Erythroblast (primary cell): ENCODE results near the gene FAM107B.
"Not testable (repeated sequence)": the region's sequence is repeated elsewhere in the genome, so short reads cannot be mapped to it uniquely, and the experiment has no call there.

Experiments used
- DNase-seq, 2 experiments: peaks; one replicate each; lab custom pipeline; 2025; lab: John Stamatoyannopoulos, UW
- GATA1 ChIP-seq: IDR thresholded peaks from 2 replicates; pipeline ENCODE4 v1.6.1; 2011; ENCODE audit warnings: low read depth, mild to moderate bottlenecking, control low read depth, low read length, moderate library complexity
- POLR2A ChIP-seq: IDR thresholded peaks from 2 replicates; pipeline ENCODE4 v1.6.1; 2011; ENCODE audit warnings: mild to moderate bottlenecking, low read length

Gene FAM107B

DNA sequence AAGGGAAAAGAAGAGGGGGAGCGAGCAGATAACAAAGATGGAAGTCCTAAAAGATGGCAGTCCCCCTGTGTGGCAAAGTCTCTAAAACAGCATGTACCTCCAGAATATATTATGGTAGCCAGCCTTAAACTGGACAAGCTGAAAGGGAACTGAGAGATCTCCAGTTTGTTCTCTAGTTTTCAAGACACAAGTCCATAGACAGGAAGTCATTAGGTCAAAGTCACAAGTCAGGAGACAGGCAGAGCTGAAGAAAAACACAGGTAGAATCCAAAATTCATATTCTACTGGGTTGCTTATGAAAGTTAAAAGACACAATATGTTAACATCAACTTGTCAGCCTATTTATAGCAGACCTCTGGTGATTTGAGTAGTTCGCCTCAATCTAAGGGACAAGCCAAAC, 38.7 kb downstream of the FAM107B start:
- DNase-seq = no peak
- no peak for TF ChIP-seq GATA1
- TF ChIP-seq POLR2A = no peak

DNA sequence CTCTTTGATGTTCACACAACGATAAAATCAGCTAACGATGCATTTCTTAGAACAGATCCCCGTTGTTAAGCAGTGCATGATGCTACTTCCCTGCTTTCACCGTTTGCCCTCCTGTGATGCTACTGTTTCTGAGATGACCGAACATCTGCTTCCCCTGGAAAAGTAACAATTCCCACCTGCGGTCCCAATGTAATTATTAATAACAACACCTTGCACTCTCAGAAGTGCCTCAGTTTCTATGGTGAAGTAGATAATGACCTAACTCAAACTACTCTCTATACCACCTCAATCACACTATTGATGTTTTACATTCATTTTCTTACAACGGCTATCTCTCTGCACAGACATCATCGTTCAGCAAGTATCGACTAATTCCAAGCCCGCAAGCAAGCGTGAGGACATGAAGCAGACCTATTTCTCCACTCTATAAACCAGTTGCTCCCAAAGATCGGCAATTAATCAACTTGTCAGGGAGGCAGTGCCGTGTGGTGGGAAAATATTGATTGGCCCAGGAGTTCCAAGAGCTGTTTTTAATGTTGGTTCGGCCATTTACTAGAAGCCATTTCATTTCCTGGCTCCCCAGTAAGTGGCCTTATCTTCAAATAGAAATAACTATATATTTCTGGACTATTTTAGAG, 42.7 kb downstream of the FAM107B start:
- no peak for DNase-seq
- TF ChIP-seq POLR2A (no peak), GATA1 (no peak)

DNA sequence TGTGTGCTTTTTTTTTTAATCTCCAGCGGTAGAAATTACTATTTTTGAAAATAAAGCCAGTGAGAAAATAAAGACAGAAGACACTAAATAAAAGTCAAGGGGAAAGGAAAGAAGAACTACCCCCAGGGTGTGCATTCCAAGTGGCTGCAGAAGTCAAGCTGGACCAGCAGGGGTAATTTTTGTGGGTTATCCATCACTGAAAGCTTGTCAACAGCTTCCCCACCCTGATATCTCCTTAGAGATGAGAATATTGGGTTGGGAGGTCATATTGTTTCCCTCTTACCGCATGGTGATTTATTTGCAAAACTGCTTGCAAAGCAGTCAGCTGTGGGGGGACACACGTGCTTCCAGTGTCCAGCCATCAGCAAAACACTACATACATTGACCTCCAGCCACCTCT, 46.4 kb downstream of the FAM107B start:
- DNase-seq = no peak
- no peak for TF ChIP-seq GATA1
- TF ChIP-seq POLR2A = no peak

DNA sequence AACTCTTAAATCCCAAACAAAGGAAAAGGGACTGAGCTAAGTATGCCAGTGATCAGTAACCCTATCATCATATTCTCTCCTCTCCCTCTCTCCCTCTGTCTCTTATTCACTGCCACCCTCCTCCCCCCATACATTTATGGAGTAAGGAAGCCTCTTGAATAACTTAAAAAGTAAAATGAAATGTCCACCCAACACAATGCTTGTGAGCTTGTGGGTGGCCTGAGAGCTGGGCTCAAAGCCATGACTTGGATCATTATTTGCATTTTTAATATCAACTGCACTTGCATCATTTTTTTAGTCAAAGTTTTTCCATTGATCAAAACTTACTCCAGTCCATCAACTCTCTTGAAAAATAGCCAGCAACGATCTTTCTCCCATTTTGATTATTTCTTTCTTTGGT, 46.8 kb downstream of the FAM107B start:
- TF ChIP-seq GATA1 (no peak), POLR2A (no peak)
- DNase-seq = no peak

DNA sequence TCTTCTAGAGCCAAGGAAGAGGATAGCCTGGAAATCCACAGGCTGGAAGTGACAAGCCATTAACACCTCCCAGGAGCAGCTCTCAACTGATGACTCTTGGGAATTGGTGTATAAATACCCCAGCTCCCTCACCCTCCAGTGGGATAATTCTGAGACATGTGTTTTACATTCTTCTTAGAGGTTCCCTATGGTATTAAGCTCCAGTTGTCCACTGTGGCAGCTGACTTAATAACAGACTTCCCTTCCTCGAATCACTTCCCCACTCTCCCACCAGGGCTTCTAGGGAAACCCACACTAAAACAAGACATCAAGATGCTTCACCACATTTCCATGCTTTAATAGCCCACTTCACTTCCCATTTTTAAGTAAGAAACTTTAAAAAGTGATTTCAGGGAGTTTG, 47.2 kb downstream of the FAM107B start:
- TF ChIP-seq POLR2A (no peak), GATA1 (no peak)
- no peak for DNase-seq

DNA sequence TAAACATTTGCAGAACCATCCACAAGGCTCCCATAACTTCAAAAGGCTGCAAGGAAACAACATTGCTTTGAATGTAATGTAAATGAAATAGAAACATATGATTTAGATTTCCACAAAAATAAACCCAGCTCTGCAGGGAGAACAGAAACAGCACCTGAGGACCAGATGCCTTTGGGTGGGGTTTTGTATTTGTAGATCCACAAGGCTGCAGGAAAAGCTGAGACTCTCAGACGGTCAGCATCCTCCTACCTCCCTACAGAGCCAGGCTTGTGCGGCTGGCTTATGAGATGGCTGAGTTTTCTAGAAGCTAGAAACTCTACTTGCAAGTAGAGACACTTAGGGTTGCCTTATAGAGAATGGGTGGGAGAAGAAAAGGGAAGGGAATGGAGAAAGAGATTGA, 49.8 kb downstream of the FAM107B start:
- no peak for DNase-seq
- TF ChIP-seq GATA1 (no peak), POLR2A (no peak)

DNA sequence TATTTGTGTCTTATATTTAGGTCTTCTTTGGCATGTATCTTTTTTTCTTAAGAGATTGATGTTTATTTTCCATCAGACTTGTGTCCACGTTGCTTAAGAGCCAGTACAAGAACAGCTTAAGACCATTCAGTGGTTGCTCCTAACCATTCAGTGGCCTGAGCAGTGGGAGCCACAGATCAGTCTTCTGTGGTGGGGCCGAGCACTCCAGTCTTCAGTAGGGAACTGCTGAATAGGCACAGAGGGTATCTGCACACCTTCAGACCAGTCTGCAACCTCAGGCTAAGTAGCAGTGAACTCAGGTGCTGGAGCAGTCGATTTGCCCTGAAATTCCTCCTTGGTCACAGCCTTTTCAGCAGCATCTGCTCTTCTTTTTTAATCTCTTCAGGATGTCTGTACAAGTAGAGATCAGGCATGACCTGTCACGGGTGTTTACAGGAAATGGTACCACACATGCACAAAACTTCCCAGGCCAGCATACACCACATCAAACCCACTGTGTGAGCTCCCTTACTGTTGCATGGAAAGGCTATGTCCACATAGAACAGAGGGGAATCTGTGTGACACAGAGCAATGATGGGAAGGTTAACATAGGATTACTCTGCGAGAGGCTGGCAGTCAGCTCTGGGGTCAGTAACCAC, 51.5 kb downstream of the FAM107B start:
- TF ChIP-seq GATA1 (no peak), POLR2A (no peak)
- no peak for DNase-seq

DNA sequence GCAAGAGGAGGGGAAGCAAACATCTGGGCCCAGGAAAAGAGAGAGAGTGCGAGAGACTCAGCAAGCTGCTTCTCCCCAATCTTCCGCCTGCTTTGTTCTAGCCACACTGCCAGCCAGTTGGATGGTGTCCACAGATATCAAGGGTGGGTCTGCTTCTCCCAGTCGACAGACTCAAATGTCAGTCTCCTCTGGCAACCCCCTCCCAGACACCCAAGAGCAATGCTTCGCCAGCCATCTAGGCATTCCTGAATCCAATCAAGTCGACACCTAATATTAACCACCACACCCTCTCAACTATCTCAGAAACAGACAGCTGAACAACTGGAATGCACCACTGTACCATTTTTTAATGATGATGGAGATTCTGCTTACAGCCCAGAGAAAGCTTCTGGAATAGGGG, 57.1 kb downstream of the FAM107B start:
- no peak for DNase-seq
- TF ChIP-seq POLR2A (no peak), GATA1 (no peak)

DNA sequence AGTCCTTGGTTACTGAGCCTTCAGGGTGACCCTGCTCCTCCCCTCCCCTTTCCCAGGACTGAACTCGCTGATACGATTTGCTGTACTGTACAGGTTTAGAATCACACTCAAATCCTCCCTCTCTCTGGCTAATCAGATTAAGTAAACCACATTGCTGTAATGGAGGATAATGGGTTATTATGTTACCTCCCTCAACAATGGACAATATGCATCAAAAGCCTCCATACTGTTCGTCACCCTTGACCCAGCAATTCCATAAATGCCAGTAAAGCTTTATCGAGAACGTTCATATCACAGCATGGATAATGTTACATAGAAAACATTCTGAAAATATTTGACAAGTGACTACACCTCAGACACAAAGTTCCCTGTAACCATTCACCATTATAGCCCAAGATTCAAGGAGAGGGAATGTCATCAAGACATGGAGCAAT, 61.7 kb downstream of the FAM107B start:
- no peak for DNase-seq
- TF ChIP-seq GATA1 = no peak
- no peak for TF ChIP-seq POLR2A

DNA sequence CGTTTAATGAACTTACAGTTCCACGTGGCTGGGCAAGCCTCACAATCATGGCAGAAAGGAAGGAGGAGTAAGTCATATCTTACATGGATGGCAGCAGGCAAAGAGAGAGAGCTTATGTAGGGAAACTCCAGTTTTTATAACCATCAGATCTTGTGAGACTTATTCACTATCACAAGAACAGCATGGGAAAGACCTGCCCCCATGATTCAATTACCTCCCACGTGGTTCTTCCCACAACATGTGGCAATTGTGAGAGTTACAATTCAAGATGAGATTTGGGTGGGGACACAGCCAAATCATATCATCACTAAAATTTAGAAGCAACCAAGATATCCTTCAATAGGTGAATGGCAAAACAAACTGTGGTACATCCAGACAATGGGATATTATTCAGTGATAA, 65.4 kb downstream of the FAM107B start:
- DNase-seq = not testable (repeated sequence)

DNA sequence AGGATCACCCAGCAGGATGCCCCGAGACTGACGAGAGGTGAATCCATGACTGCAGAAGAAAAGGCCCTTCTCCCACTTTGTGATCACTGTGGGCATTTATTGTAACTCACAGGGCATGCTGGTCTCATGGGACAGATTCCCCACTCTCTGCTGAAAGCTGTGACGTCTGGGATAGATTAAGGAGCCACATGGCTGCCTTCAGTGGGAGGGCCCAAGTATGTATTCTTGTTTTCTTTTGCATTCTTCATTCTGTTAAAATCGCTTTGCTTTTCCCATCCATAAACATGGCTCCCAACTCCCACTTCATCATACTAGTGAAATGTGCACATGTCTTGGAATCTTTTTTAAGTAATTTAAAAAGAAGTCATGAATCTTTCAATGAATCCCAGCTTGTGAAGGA, 67.2 kb downstream of the FAM107B start:
- TF ChIP-seq POLR2A = no peak
- TF ChIP-seq GATA1 = no peak
- no peak for DNase-seq

DNA sequence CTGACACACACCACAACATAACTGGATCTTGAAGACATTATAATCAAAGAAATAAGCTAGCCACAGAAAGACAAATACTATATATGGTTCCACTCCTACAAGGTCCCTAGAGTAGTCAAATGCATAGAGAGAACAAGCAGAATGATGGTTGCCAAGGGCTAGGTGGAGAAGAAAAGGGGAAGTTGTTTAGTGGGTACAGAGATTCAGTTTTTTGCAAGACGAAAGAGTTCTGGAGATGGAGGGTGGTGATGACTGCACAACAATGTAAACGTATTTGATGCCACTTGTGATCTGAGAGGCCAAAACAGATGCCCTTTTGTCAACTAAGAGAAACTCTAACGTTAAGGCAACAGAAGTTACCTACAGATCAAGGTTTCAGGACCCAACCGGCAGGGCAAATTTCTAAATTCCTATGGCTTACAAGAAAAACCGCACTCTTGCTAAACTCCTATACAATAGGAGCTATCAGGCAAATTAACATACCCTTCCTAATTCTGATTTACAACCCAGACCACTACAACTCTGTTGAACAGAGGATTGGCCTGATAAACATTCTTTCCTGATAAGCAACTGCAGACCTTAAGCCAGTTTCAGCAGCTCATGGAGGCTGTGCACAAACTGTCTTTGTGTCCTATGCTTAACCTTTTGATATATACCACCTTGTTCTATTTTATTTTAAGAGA, 69.0 kb downstream of the FAM107B start:
- no peak for DNase-seq
- no peak for TF ChIP-seq GATA1
- TF ChIP-seq POLR2A = no peak

DNA sequence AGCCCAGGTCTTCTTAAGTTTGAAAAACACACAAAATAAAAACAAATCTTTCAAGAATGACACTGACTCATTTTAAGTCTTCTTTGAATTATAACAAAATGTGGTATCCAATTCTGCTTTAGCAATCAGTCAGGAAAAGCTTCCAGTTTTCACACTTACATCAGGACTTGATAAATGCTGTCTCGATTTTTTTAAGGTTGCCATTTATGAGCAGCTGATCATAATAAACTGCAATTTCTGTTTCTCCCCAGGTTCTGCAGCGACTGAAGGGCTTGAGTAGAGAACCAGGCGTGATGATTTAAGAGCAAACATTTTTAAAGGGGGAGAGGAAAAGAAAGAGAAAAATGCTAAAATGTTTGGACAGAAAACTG, 71.1 kb downstream of the FAM107B start:
- TF ChIP-seq POLR2A (no peak), GATA1 (no peak)
- DNase-seq = no peak

DNA sequence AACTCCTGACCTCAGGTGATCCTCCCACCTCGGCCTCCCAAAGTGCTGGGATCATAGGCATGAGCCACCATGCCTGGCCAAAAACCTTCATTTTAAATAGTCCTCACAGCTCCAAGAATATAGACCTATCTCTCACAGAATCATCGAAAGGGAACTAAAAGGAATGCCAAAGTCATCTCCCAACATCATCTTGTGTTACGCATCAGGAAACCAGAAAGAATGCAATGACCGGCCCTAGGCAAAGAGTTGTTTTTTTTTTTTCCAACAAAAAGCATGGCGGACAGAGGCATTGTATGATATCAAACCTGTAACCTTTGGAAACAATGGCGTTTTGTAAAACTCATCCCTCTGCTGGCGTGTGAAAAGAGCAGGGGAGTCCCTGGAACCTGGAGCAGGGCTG, 73.2 kb downstream of the FAM107B start:
- DNase-seq = no peak
- TF ChIP-seq POLR2A (no peak), GATA1 (no peak)
